Measurements from ENCODE around the gene MSANTD1. TPM values are rescaled to one million over a fixed set of nuclear protein-coding genes. Genes with fewer than 3 reads are reported as not detected.

Gene MSANTD1
- total and polyA plus RNA-seq, 7 donors, result 0.11 to 0.94 (median 0.34) TPM

GRCh38 chr4:3253808-3254207 lies 4.8 kb downstream of the MSANTD1 start:
- H3K9me3 ChIP-seq, result no peaks in the 10 kb centered on the region
- WGBS, 3 donors, result 88 to 99% (median 90%) methylated on average over 13 of the region's 13 CpGs
- no peaks in the 10 kb centered on the region for H3K27me3 ChIP-seq (ENCODE audit: insufficient read depth in 3 of 3, low read length in 2 of 3)
- no peaks in the 10 kb centered on the region for H3K4me1 ChIP-seq
- H3K36me3 ChIP-seq (ENCODE audit: insufficient read depth in 1 of 2, low read depth in 1 of 2), result peaks cover 0 to 16% of the 10 kb centered on the region in 2 donors
- TF ChIP-seq CTCF (IDR thresholded peaks at IDR 0.05), result no peak
- H3K4me3 ChIP-seq, result no peak overlapping the region
- intact Hi-C loops (cut with DNase I), result no loop called here
- ATAC-seq (no peak), DNase-seq (peak; percentile 6 to 31)
- no peak overlapping the region for H3K27ac ChIP-seq

GRCh38 chr4:3254302-3255131 lies 5.6 kb downstream of the MSANTD1 start:
- TF ChIP-seq CTCF (IDR thresholded peaks at IDR 0.05), result no peak
- H3K4me1 ChIP-seq, result no peaks in the 10 kb centered on the region
- no peak overlapping the region for H3K4me3 ChIP-seq
- H3K27me3 ChIP-seq (ENCODE audit: insufficient read depth in 3 of 3, low read length in 2 of 3), result no peaks in the 10 kb centered on the region
- H3K27ac ChIP-seq, result no peak overlapping the region
- DNase-seq (peak; percentile 4 to 36), ATAC-seq (no peak)
- intact Hi-C loops (cut with DNase I), result no loop called here
- H3K9me3 ChIP-seq, result no peaks in the 10 kb centered on the region
- peaks cover 0 to 16% of the 10 kb centered on the region in 2 donors for H3K36me3 ChIP-seq (ENCODE audit: insufficient read depth in 1 of 2, low read depth in 1 of 2)
- 89 to 96% (median 94%) methylated on average over 13 to 14 of the region's 14 CpGs for WGBS, 3 donors

GRCh38 chr4:3255611-3256186 lies 6.7 kb downstream of the MSANTD1 start:
- no peak overlapping the region for H3K27ac ChIP-seq
- H3K9me3 ChIP-seq, result no peaks in the 10 kb centered on the region
- ATAC-seq (no peak), DNase-seq (peak; percentile 10 to 34)
- intact Hi-C loops (cut with DNase I), result no loop called here
- peaks cover 0 to 16% of the 10 kb centered on the region in 2 donors for H3K36me3 ChIP-seq (ENCODE audit: insufficient read depth in 1 of 2, low read depth in 1 of 2)
- no peaks in the 10 kb centered on the region for H3K27me3 ChIP-seq (ENCODE audit: insufficient read depth in 3 of 3, low read length in 2 of 3)
- H3K4me1 ChIP-seq, result no peaks in the 10 kb centered on the region
- WGBS, 3 donors, result 93 to 97% (median 95%) methylated on average over 36 of the region's 36 CpGs
- H3K4me3 ChIP-seq, result no peak overlapping the region
- TF ChIP-seq CTCF (IDR thresholded peaks at IDR 0.05), result no peak

GRCh38 chr4:3256230-3257102 lies 7.5 kb downstream of the MSANTD1 start:
- Histone ChIP-seq H3K36me3 (ENCODE audit: insufficient read depth in 1 of 2, low read depth in 1 of 2) (peaks cover 0 to 16% of the 10 kb centered on the region in 2 donors), H3K4me1 (no peaks in the 10 kb centered on the region), H3K27ac (no peak overlapping the region), H3K9me3 (no peaks in the 10 kb centered on the region), H3K27me3 (ENCODE audit: insufficient read depth in 3 of 3, low read length in 2 of 3) (no peaks in the 10 kb centered on the region), H3K4me3 (no peak overlapping the region)
- DNase-seq, result peak in 1 of 2 donors; percentile 35
- TF ChIP-seq CTCF (IDR thresholded peaks at IDR 0.05), result no peak
- 81 to 90% (median 85%) methylated on average over 19 to 21 of the region's 21 CpGs for WGBS, 3 donors
- intact Hi-C loops (cut with DNase I), result no loop called here
- no peak for ATAC-seq

Measured in psoas muscle (tissue), 8 donors.